HepG2 (cell line): ENCODE results near the gene MMP24OS. TPM values are rescaled to one million over a fixed set of nuclear protein-coding genes. Genes with fewer than 3 reads are reported as not detected.

Experiments used
- FLYWCH1 ChIP-seq: sonication (generic); formaldehyde crosslinking; IDR thresholded peaks from 2 replicates; pipeline ENCODE4 v1.8.1; 2023; ENCODE audit warnings: mild to moderate bottlenecking, missing genetic modification reagents
- KLF9 ChIP-seq: IDR thresholded peaks from 2 replicates; pipeline ENCODE4 v1.6.1; 2016; ENCODE audit warnings: low read depth
- MIXL1 ChIP-seq: IDR thresholded peaks from 2 replicates; pipeline ENCODE4 v1.6.1; 2016
- RBFOX2 ChIP-seq: fragments of 200-400 bp; formaldehyde crosslinking; IDR thresholded peaks from 2 replicates; pipeline ENCODE4 v1.6.1; 2017; ENCODE audit warnings: low read depth, mild to moderate bottlenecking, low read length
- SKI ChIP-seq: fragments of 450-650 bp; IDR thresholded peaks from one replicate; pipeline ENCODE4 v1.6.1; 2018; ENCODE audit warnings: mild to moderate bottlenecking; ENCODE audit not compliant: partially characterized antibody
- ZMYM4 ChIP-seq: sonication (generic); formaldehyde crosslinking; IDR thresholded peaks from 2 replicates; pipeline ENCODE4 v1.8.1; 2023; ENCODE audit warnings: mild to moderate bottlenecking, missing genetic modification reagents
- ZNF20 ChIP-seq: sonication (generic); formaldehyde crosslinking; IDR thresholded peaks from 2 replicates; pipeline ENCODE4 v1.4.0; 2020; ENCODE audit warnings: mild to moderate bottlenecking, moderate library complexity, missing genetic modification reagents
- ZNF264 ChIP-seq: sonication (generic); formaldehyde crosslinking; IDR thresholded peaks from 2 replicates; pipeline ENCODE4 v1.4.0; 2020; ENCODE audit warnings: missing genetic modification reagents
- ZNF296 ChIP-seq: sonication (generic); formaldehyde crosslinking; conservative IDR thresholded peaks from 2 replicates; pipeline ENCODE4 v1.5.0; 2020; ENCODE audit warnings: mild to moderate bottlenecking, missing genetic modification reagents
- ZNF331 ChIP-seq: sonication (generic); formaldehyde crosslinking; IDR thresholded peaks from 2 replicates; pipeline ENCODE4 v1.4.0; 2020; ENCODE audit warnings: missing genetic modification reagents
- ZNF441 ChIP-seq: sonication (generic); formaldehyde crosslinking; IDR thresholded peaks from 2 replicates; pipeline ENCODE4 v1.7.0; 2021; ENCODE audit warnings: missing genetic modification reagents, borderline replicate concordance
- ZNF792 ChIP-seq: IDR thresholded peaks from 2 replicates; pipeline ENCODE4 v1.6.1; 2016
- ZNF883 ChIP-seq: sonication (generic); formaldehyde crosslinking; IDR thresholded peaks from 2 replicates; pipeline ENCODE4 v1.5.1; 2020; ENCODE audit warnings: mild to moderate bottlenecking, missing genetic modification reagents; ENCODE audit errors: not compliant biosample characterization
- polyA plus RNA-seq, 8 experiments: library from polyadenylated mRNA; depleted of rRNA in 3 of 8; stranded (reverse) in 7 of 8; unstranded in 1 of 8; fragments of >200 nt; fragmentation: Illumina TruSeq in 4 of 8; extraction: Trizol in 4 of 8; gene quantifications; 2 replicates each; pipeline versions ENCODE4 v1.2.1 to v1.2.3, GENCODE V29; 2011 to 2016; ENCODE audit warnings: low read depth in 4 of 8, missing spikeins in 1 of 8, mixed read lengths in 1 of 8; ENCODE audit not compliant: insufficient read depth in 1 of 8
- total RNA-seq, 5 experiments: library from RNA; depleted of rRNA; stranded (reverse); fragments of >200 nt; fragmentation: Illumina TruSeq; extraction: Trizol; gene quantifications; 2 replicates each; pipeline ENCODE4 v1.2.3, GENCODE V29; 2016; ENCODE audit warnings: low read depth in 1 of 5
- TF ChIP-seq, protein P1 (sequence below): sonication (generic); formaldehyde crosslinking; IDR thresholded peaks from 2 replicates; pipeline ENCODE4 v1.8.1; 2023; ENCODE audit warnings: mild to moderate bottlenecking, inconsistent platforms, moderate library complexity, missing genetic modification reagents, borderline replicate concordance
- TF ChIP-seq, protein P2 (sequence below): sonication (generic); formaldehyde crosslinking; conservative IDR thresholded peaks from 2 replicates; pipeline ENCODE4 v1.5.0; 2020; ENCODE audit warnings: missing genetic modification reagents
- TF ChIP-seq, protein P3 (sequence below): sonication (generic); formaldehyde crosslinking; conservative IDR thresholded peaks from 2 replicates; pipeline ENCODE4 v1.4.0; 2020; ENCODE audit warnings: missing genetic modification reagents
- TF ChIP-seq, protein P4 (sequence below), 2 experiments: sonication (generic) in 1 of 2; formaldehyde crosslinking in 1 of 2; IDR thresholded peaks; 2 replicates each; pipeline versions ENCODE4 v1.4.0 to v1.6.1; 2016 to 2020; ENCODE audit warnings: borderline replicate concordance in 1 of 2, low read depth in 1 of 2, mild to moderate bottlenecking in 1 of 2, missing genetic modification reagents in 1 of 2
- TF ChIP-seq, protein P5 (sequence below): sonication (generic); formaldehyde crosslinking; IDR thresholded peaks from 2 replicates; pipeline ENCODE4 v1.5.1; 2020; ENCODE audit warnings: mild to moderate bottlenecking, missing genetic modification reagents, moderate library complexity
- TF ChIP-seq, protein P6 (sequence below): IDR thresholded peaks from 2 replicates; pipeline ENCODE4 v1.6.1; 2016; ENCODE audit warnings: missing genetic modification reagents, missing compliant biosample characterization

MMP24OS gene
- total and polyA plus RNA-seq, 2 of the 13 experiments (the other 11 are each of a cell fraction or from before 2014, with no cell fraction given), result 6.0 to 8.5 TPM

DNA sequence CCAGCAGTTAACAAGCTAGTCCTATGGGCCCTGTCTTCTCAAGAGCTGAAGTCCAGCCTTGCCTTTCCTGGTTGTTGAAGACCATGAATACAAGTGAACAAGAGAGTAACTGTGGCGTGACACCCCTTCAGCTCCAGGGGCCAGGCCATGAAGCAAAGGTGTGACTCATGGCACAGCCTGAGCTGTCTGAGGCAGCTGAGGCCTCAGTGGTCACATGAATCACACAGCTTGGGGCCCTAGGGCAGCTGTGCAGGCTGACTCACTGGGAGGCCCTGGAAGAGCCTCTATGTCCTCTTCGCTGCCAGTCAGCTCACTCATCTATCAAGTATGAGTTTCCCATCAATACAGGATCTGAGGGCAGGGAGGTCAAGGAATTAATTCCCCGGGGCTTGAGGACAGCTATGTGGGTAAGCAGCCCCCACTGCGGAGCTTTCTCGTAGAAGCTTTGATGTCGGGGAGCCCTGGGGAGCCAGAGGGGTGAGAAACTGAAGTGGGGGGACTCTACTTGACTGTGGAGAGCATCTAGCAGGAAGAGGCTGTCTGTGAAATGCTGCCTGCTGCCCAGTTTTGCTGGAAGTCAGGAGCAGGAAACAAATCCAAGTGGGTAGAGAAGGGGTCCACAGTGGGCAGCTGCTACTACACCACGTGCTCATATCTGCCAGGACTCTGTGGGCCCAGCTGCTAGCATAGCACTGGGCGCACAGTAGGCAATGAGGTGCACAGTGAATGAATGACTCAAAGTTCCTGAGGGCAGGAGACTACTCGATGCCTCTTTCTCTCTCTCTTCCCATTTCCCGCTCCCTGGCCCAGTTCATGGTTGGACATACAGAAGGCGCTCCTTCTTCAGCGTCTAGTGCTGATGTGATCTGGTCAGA lies 28.0 kb upstream of the MMP24OS start (continued):
- TF ChIP-seq, protein P1, sequence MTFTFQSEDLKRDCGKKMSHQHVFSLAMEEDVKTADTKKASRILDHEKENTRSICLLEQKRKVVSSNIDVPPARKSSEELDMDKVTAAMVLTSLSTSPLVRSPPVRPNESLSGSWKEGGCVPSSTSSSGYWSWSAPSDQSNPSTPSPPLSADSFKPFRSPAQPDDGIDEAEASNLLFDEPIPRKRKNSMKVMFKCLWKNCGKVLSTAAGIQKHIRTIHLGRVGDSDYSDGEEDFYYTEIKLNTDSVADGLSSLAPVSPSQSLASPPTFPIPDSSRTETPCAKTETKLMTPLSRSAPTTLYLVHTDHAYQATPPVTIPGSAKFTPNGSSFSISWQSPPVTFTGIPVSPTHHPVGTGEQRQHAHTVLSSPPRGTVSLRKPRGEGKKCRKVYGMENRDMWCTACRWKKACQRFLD (CRISPR knock-in tag), result no peak
- TF ChIP-seq RBFOX2, result no peak
- TF ChIP-seq ZNF264 (CRISPR knock-in tag), result no peak
- TF ChIP-seq, protein P2, sequence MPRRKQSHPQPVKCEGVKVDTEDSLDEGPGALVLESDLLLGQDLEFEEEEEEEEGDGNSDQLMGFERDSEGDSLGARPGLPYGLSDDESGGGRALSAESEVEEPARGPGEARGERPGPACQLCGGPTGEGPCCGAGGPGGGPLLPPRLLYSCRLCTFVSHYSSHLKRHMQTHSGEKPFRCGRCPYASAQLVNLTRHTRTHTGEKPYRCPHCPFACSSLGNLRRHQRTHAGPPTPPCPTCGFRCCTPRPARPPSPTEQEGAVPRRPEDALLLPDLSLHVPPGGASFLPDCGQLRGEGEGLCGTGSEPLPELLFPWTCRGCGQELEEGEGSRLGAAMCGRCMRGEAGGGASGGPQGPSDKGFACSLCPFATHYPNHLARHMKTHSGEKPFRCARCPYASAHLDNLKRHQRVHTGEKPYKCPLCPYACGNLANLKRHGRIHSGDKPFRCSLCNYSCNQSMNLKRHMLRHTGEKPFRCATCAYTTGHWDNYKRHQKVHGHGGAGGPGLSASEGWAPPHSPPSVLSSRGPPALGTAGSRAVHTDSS (CRISPR knock-in tag), result no peak
- no peak for TF ChIP-seq KLF9 (CRISPR knock-in tag)
- TF ChIP-seq, protein P3, sequence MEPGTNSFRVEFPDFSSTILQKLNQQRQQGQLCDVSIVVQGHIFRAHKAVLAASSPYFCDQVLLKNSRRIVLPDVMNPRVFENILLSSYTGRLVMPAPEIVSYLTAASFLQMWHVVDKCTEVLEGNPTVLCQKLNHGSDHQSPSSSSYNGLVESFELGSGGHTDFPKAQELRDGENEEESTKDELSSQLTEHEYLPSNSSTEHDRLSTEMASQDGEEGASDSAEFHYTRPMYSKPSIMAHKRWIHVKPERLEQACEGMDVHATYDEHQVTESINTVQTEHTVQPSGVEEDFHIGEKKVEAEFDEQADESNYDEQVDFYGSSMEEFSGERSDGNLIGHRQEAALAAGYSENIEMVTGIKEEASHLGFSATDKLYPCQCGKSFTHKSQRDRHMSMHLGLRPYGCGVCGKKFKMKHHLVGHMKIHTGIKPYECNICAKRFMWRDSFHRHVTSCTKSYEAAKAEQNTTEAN (CRISPR knock-in tag), result peak; percentile 46; the same call in 1 of the 2 replicates
- no peak for TF ChIP-seq ZNF20 (CRISPR knock-in tag)
- peak; percentile 86 for TF ChIP-seq ZNF792
- TF ChIP-seq, protein P4, sequence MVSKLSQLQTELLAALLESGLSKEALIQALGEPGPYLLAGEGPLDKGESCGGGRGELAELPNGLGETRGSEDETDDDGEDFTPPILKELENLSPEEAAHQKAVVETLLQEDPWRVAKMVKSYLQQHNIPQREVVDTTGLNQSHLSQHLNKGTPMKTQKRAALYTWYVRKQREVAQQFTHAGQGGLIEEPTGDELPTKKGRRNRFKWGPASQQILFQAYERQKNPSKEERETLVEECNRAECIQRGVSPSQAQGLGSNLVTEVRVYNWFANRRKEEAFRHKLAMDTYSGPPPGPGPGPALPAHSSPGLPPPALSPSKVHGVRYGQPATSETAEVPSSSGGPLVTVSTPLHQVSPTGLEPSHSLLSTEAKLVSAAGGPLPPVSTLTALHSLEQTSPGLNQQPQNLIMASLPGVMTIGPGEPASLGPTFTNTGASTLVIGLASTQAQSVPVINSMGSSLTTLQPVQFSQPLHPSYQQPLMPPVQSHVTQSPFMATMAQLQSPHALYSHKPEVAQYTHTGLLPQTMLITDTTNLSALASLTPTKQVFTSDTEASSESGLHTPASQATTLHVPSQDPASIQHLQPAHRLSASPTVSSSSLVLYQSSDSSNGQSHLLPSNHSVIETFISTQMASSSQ (IDR thresholded peaks at IDR 0.05; ENCODE audit: low read depth), result 0 out of 2 replicates have a peak, but pooled peaks have one; percentile 45
- TF ChIP-seq, protein P4 (CRISPR knock-in tag; IDR thresholded peaks at IDR 0.05; ENCODE audit: borderline replicate concordance), result peak; percentile 57; the same call in 1 of the 2 replicates
- TF ChIP-seq, protein P5, sequence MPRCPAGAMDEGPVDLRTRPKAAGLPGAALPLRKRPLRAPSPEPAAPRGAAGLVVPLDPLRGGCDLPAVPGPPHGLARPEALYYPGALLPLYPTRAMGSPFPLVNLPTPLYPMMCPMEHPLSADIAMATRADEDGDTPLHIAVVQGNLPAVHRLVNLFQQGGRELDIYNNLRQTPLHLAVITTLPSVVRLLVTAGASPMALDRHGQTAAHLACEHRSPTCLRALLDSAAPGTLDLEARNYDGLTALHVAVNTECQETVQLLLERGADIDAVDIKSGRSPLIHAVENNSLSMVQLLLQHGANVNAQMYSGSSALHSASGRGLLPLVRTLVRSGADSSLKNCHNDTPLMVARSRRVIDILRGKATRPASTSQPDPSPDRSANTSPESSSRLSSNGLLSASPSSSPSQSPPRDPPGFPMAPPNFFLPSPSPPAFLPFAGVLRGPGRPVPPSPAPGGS (CRISPR knock-in tag), result no peak
- TF ChIP-seq, protein P6, sequence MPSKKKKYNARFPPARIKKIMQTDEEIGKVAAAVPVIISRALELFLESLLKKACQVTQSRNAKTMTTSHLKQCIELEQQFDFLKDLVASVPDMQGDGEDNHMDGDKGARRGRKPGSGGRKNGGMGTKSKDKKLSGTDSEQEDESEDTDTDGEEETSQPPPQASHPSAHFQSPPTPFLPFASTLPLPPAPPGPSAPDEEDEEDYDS (CRISPR knock-in tag), result peak; percentile 61; the same call in 1 of the 2 replicates
- no peak for TF ChIP-seq SKI
- TF ChIP-seq ZNF441 (CRISPR knock-in tag), result no peak
- TF ChIP-seq FLYWCH1 (CRISPR knock-in tag), result no peak
- TF ChIP-seq ZNF883, result no peak
- TF ChIP-seq ZNF296 (CRISPR knock-in tag), result no peak
- no peak for TF ChIP-seq MIXL1
- no peak for TF ChIP-seq ZMYM4 (CRISPR knock-in tag)
- peak; percentile 50; the same call in 1 of the 2 replicates for TF ChIP-seq ZNF331 (CRISPR knock-in tag)
